Fibroblast of skin of abdomen (primary cell): Measurements from ENCODE around the gene MED4. TPM values are rescaled to one million over a fixed set of nuclear protein-coding genes. Genes with fewer than 3 reads are reported as not detected.

ENCODE experiments used
- DNase-seq: peaks from one replicate; pipeline ENCODE4 v3.0.0-alpha.2; 2013
- polyA plus RNA-seq, 2 experiments: library from polyadenylated mRNA; unstranded; fragments of 120-200 nt; gene quantifications; one replicate each; pipeline ENCODE4 v1.2.1, GENCODE V29; 2013; ENCODE audit not compliant: insufficient read length in 2 of 2

Gene MED4, protein sequence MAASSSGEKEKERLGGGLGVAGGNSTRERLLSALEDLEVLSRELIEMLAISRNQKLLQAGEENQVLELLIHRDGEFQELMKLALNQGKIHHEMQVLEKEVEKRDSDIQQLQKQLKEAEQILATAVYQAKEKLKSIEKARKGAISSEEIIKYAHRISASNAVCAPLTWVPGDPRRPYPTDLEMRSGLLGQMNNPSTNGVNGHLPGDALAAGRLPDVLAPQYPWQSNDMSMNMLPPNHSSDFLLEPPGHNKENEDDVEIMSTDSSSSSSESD
- polyA plus RNA-seq (2013, experiment 1 of 2; ENCODE audit: insufficient read length): 48.1 TPM
- 50.0 TPM for polyA plus RNA-seq (2013, experiment 2 of 2; ENCODE audit: insufficient read length)

DNA sequence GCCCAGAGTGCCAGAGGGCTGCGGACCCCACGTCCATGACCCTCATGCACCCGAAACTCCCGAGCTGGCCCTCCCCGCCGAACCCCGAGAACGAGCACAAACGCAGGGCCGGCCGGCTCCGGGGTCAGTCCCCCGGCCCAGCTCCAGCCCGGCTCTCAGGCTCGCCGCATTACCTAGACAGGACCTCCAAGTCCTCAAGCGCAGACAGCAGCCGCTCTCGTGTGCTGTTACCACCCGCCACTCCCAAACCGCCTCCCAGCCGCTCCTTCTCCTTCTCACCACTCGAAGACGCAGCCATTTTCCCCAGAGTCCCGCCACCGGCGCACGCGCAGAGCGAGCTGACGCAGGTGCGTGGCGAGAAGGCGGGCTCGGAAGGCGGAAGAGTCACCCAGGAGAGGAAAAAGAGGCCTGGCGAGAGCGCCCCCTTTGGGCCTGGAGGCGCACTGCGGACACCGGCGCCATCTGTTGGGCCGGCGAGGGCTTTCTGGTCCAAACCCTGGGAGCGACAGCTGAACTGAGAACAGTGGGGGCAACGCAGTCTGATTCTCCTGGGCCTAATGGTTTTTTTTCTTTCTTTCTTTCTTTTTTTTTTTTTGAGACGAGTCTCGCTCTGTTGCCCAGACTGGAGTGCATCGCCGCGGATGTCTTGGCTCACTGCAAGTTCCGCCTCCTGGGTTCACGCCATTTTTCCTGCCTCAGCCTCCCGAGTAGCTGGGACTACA, at the start of gene MED4:
Gene MED4, minus strand, starts transcription at position 324 of the 722 bp plus-strand sequence. Its CDS starts 26 bp downstream, at position 298.
- DNase-seq: peak; percentile 93

DNA sequence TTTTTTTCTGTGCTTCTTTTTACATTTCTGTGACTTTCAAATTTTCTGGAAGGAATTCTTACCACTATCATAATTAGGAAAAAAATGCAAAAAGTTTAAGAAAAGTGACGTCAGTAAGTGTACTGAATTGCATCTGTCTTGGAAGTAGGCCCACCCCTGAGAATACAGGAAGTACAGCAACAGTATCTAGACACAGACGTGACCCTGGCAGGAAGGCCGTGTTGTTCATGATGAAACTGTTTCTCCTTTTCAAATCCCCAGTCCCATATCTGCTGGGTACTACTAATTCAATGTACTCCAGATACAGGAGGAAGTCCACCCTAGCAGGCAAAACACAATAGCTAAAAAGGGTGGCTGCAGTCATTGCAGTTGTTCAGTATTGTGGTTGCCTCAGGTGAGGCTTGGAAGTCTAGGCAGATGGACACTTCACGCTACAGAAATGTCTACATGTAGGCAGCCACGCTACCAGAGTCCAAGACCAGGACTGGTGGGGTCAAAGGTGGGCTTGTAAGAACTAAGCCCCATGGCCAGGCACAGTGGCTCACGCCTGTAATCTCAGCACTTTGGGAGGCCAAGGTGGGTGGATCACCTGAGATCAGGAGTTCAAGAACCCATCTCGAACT, 49.6 kb upstream of the MED4 start:
- peak; percentile 22 for DNase-seq

DNA sequence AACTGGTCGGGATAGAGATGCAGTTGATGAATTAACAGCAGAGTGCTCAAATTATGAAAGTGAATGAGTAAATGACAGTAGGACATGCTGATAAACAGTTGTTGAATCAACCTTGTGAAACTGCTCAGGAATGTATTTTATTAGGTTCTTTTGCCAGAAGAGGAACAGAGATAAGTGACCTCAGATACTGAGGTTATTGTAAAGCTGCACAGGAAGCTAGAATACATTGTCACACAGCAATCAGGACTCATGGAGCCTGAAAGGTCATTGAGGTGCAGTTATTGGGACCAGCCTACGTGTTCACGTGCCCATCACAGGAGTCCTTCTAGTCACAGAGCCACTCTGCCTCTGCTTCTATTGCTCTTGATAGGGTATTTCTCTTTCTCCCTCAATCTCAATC, 47.5 kb upstream of the MED4 start:
- DNase-seq: no peak

DNA sequence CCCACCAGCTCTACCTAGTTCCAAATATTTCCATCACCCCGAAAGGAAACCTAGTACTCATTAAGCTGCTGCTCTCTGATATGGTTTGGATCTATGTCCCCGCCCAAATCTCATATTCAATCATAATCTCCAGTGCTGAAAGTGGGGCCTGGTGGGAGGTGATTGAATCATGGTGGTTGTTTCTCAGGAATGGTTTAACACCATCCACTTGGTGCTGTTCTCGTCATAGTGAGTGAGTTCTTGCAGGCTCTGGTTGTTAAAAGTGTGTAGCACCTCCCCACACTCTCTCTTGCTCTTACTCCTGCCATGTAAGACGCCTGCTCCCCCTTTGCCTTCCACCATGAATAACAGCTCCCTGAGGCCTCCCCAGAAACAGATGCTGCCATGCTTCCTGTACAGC, 43.4 kb upstream of the MED4 start:
- DNase-seq: no peak

DNA sequence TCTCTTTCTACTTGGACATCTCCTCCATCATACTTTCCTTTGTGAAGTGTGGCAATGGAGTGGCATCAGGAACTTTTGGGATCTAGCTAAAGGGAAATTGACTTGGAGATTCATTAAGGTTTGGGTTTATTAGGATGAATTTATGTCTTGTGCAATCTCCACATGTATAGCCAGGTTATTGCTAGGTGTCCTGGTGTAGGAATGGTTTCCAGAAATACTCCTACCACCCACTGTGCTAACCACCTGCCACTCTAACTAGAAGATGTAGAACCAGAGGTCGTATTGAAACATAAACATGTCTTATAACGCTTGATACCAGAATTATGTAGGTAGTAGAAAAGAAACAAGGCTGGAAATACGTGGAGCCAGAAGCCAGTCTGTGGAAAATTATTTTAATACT, 38.1 kb upstream of the MED4 start:
- no peak for DNase-seq

DNA sequence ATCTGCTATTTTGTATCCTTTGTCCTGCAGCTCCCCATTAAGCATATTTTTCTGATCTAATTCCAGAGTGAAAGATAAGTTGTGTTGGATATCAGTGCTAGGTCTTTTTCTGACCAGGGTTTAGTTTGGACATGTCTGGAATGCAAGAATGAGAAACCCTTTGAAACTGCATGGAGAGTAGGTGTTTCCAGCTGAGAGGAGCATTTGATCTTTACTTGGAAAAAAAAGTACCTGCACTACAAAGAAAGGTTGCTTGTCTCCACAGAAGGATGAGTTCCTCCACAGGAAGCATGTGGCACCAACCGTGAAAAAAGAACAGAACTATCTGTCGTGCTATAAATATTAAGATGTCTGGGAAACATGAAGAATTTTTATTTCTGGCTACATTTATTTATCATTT, 36.6 kb upstream of the MED4 start:
- DNase-seq: no peak

DNA sequence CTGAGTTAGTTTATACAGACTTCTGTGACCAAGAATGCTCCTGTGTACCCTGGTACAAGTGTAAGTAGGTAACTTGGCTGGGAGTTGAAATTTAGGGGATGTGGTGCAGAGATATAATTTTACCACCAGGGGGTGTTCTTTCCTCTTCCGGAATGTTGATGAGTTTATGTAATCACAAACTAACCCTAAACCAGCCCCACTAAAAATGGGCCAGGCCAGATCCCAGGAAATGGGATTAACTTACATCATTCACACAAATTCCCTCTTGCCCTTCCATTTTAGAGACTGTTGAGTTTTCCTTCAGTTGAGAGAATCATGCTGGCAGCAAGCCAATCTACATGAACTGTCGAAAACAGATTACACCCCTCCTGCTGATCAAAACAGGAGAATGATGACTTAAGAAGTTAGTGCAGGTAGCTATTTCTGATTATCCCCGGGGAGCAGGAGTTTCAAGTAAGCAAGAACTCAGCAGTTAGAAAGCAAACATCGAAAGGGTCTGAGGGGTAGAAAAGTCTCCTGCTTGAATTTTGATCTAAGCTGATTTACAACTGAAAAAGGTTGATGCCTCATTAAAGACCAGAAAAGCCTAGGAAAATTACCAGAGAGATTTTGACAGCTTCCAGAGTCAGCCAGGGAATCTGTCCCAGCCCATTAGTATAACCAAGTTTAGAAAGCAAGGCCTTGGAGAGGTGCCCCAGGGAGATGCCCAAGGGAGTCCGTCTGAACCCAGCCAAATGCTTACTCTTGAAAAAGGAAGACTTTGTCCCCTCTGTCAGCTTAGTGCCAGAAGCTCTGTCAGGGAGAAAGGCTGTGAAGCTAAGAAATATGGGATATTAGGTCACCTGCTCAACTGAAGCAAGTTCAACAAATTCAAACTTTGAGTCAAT, 32.3 kb upstream of the MED4 start:
- DNase-seq: peak; percentile 66

DNA sequence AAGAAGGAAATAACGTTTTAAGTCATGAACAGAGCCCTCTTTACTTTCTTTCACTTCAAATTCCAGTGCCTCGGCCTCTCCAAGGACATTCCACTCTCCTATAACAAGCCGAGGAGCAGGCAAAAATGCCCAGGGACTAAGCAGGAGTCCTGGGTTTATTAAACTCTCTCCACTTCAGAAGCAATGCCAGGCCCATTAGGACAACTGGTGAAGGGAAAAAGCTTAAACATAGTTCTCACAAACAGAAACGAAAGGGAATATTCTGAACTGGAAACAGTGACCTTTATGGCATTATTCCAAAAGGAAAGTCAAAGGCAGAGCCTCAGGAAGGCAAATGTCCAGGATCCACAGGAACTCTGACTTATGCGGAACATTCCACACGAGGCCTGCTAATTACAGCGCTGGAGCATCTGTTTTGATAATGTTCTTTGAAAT, 30.9 kb upstream of the MED4 start:
- DNase-seq: peak; percentile 12

DNA sequence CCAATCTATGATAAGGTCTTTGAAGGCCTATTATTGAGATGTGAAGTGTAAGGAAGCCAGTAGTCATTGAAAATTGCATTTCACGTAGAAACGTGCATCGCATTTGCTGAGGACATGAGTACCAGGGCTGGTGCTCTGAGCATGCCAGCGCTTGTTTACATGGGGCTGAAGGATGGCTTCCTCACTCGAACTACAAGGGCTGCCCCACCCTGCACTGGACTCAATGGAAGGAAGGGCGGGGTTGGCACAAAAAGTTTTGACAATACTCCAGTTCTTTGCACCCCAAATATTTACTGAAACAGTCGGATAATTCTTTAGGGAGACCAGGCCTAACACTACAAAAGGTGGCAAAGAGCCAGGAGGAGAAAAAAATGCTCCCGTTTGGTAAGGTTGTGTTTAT, 28.9 kb upstream of the MED4 start:
- no peak for DNase-seq

DNA sequence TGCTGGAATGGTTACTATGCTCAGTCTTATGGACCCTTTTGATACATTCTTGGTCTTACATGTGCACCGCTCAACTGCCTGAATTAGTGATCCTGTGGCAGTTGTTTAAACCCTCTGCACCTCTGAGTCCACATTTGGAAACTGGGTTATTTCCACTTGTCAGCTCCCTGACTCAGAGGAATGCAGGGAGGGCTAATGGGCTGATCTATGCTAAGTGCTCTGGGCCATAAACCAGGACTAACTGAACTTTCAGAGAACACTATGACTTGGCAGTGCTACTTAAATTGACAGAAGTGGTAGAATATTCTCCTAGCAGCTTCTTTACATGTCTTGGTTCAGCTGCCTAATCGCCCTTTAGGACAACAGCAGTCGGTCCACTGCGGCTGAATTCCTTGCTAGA, 26.8 kb upstream of the MED4 start:
- no peak for DNase-seq

DNA sequence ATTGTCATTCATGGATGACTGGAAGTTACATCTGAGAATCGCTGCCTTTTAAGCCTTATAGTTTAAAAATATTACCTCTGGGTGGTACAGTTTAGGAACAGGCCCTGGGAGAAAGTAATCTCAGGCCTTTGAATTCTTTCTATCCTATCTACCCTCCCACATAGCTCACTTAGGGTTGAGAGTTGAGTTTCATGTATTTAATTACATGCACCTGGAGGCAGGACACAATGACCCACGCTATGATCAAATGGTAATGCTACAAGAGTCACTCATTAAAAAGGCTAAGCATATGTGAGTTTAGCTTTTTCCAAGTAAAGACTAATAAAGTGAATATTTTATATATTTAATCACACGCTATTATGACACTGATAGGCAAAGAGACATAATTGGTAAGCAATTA, 25.3 kb upstream of the MED4 start:
- DNase-seq: no peak

DNA sequence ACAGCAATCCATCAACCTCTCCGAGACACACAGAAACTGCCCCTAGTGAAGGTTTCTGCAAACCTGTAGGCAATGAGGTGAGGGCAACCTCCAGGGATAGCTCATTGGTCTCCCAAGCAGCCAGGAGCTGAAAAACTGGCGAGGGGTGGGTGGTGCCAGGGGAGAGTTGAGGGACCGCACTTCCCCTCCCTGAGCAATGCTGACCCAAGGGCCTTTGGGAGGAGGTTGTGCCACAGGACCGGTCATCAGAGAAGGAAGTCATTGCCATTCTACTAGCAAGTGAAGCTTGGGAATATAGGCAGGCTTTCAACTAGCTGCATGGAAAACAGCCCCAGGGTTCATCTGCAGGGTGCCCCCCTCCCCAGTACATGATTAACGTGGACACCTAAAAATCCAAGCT, 23.1 kb upstream of the MED4 start:
- DNase-seq: no peak

DNA sequence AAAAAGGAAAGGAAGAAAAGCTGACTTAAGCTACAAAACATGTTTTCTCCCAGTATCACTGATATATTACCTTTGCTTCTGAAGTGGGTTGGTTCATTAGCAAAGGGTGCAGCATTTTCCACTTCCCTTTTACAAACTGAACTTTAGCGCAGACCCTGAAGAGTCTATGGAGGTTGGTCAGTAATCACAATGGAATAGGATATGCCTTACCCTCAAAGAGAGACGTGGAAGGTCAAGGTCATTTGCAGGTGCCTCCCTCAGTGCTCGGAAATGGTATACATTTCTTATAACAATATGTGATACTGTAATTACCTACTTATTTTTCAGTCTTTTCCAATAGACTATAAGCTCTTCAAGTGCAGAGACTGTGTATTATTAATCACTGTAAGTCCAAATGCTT, 21.9 kb upstream of the MED4 start:
- no peak for DNase-seq

DNA sequence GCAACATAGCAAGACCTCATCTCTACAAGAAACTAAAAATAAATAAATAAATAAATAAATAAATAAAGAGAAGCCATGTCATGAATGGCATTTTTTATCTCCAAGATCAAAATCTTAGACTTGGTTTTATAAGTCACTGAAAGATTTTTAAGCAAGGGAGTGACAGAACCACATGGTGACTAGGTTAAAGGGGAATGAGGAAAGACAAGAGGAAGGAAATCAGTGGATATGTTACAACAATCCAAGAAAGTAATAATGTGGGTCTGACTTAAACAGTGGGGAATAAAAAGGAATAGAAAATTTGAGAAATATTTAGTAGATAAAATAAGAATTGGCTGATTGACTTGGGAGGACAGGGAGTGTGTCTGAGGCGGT, 18.8 kb upstream of the MED4 start:
- no peak for DNase-seq

DNA sequence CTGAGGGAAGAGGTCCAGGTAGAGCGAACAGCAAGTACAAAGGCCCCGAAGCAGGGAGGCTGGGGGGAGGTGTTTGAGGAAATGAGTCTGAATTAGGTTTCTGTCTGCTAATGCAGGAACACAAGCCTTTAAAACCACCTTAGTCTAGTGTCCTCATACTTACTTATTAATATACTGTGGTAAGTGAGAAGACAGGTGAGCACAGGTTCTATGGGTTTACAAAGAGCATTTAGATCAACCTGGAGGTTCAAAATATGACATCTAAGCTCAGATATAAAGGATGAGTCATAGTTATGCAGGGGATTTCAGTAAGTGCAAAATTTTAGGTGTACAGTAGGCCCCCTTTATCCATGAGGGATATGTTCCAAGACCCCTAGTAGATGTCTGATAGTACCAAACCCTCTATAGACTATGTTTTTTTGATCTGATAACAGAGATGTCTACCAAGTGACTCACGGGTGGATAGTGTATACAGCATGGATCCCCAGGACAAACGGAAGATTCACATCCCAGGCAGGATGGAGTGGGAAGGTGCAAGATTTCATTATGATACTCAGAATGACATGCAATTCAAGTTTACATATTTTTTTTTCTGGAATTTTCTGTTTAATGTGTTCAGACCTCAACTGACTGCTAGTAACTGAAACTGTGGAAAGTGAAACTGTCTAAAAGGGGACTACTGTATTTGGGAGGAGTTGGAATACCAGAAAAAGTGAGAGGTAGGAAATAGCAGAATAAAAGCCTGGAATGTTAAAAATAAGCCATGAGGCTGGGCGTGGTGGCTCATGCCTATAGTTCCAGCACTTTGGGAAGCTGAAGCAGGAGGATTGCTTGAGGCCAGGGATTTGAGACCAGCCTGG, 18.2 kb upstream of the MED4 start:
- DNase-seq: no peak

DNA sequence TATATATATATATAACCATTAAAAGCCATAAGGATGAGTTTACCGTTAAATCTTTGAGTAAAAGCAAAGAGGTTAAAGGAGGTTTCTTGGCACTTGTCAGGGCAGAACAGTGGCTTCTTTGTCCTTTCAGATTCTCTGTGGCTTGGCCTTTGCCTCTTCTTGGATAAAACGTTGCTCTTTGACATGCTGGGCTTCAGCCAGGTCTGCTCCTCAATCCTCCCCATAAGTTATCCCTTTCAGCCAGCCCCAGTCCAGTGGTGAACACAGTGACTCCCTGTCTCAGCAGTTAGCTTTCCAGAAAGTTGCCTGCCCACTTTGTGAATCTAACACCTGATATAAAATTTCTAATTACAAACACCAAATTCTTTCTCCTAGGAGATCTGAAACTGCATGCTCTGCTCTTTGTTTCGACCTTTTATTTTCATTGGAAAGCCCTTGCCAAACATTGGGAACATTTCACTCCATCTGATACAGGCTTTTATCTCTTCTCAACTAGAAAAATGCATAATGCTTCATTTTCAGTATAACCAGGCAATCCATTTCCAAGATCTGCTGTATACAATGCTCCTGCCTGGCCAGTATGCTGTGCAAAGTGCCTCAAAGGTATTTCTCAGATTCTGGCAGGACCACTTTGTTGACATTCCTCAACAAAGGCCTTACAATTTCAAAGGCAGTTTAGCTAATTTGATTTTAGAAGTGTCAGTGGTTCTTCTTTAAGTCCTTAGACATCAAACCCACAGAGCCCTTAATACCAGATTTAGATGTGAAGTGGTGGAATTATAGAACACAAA, 16.2 kb upstream of the MED4 start:
- DNase-seq: no peak

DNA sequence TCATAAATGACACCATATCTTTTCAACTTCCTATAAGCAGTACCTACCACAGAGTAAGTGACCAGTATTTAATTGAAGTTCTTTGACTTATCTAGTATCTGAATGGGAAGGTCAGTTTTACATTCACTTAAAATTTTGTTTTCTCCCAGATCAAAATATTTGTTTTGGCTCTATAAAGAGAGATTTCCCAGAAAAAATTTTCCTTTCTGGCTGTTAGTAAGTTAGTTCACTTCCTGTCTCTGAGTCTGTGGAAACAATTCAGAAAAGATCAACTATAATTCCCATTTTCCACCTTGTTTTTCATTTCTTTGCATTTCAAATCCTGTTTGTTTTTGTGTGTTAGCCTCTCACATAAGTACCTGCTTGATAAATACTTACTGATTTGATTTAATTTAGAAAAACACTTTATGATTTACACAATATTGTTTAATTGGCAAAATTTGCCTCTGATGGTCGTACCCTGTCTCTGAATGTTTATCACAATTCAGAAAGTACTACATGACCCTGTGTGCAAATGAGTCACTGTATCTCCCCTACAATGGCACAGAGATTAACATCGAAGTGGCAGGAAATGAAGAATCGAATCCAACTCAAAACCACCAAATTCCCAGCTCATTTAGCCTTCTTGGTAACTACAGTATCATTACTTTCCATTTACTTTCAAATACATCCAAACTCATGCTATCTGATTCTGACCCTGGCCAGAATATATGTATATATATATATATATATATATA, 15.4 kb upstream of the MED4 start:
- DNase-seq: no peak

DNA sequence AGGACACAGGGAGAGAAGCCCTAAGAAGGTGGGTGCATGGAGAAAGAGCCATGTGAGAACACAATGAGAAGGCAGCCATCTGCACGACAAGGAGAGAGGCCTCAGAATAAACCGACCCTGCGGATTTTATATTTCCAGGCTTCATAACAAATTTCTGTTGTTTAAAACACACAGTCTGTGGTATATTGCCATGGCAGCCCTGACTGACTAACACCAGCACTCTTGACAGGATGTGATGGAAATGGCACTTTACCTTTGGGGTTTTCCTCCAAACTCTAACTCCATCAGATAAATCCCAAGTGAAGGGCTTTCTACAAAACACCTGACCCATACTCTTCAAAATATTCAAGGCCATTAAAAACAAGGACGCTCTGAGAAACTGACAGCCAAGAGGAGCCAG, 13.2 kb upstream of the MED4 start:
- DNase-seq: no peak

DNA sequence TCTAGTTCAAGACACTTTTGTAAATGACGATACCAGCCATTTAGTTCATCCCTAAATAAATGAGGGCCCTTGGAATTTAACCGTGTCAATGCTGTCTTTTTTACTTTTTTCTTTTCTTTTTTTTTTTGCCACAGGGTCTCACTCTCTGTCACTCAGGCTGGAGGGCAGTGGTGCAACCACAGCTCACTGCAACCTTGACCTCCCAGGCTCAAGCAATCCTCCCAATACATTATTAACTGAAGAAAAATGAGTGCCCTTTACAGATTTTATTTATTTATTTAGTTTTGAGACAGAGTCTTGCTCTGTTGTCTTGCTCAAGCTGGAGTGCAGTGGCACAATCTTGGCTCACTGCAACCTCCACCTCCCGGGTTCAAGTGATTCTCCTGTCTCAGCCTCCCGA, 2.9 kb upstream of the MED4 start:
- DNase-seq: no peak

DNA sequence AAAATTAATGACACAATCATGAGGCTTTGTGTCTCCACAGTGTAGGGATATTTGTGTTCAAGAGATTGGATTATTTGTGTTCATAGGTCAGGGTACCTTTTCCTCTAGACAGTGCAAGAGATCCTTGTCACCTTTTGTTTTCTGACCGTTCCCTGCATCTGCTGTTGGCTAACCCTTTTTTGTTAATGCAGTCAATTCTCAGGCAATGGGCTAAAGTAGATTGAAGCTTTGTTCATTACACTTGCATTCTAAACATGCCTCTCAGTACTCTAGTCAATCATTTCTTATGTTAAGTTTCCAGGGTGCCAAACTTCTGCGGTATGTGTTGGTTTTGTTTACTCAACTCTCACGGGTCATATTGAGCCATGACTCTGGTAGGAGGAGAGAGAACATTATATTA, 1.8 kb upstream of the MED4 start:
- DNase-seq: no peak
